ENCODE results near the gene YIF1A. TPM values are rescaled to one million over a fixed set of nuclear protein-coding genes. Genes with fewer than 3 reads are reported as not detected.

YIF1A gene
- total and polyA plus RNA-seq, 2 of the 4 experiments (the other 2 are of a cell fraction): 128 to 207 TPM

GRCh38 chr11:66287211-66287888 lies 1.6 kb downstream of the YIF1A start:
- intact Hi-C loops (cut with micrococcal nuclease): no loop called here
- CTCF ChIA-PET: no interaction called here

More at GRCh38 chr11:66287211-66287888, 1.6 kb downstream of the YIF1A start:
- H2AFZ ChIP-seq (replicated peaks; ENCODE audit: low read length, poor library complexity): peak overlapping the region; percentile 59
- BruUV-seq (replicated peaks): no TSS peak
- DNase-seq (no peak), ATAC-seq (ENCODE audit: low read depth) (no peak)
- H3K9ac ChIP-seq (ENCODE audit: low read depth, low read length): no peak overlapping the region
- peak overlapping the region in 1 of 2 experiments; percentile 90; a peak in 1 of 4 replicates for H4K8ac ChIP-seq (ENCODE audit: low read depth in 2 of 2, low read length in 2 of 2)
- peaks cover 14% of the 10 kb centered on the region for H3K27me3 ChIP-seq (ENCODE audit: control insufficient read depth, insufficient read depth, low read length)
- no peak overlapping the region for H3K56ac ChIP-seq (ENCODE audit: extremely low read depth, insufficient read depth, low read length)
- no peak overlapping the region for H2BK15ac ChIP-seq (ENCODE audit: low read depth, low read length)
- H2AK5ac ChIP-seq (ENCODE audit: low read depth, low read length): peak overlapping the region; percentile 90; the same call in 1 of the 2 replicates
- no peak overlapping the region for H3K18ac ChIP-seq (ENCODE audit: low read depth, low read length)
- peaks cover 15 to 40% of the 10 kb centered on the region in 2 experiments; a peak in 3 of 4 replicates for H3K79me1 ChIP-seq (ENCODE audit: low read depth in 1 of 2, low read length in 2 of 2)
- TF ChIP-seq MXI1 (IDR thresholded peaks at IDR 0.05; ENCODE audit: borderline replicate concordance, low read depth, low read length) (no peak), USF2 (IDR thresholded peaks at IDR 0.05; ENCODE audit: low read depth, low read length) (no peak), RAD21 (IDR thresholded peaks at IDR 0.05; ENCODE audit: low read length) (no peak), POLR2A (IDR thresholded peaks at IDR 0.05; ENCODE audit: low read depth, low read length) (no peak), RCOR1 (IDR thresholded peaks at IDR 0.05; ENCODE audit: insufficient replicate concordance, low read length) (no peak)
- H3K4me2 ChIP-seq (ENCODE audit: low read depth, low read length): peak overlapping the region; percentile 98
- WGBS, 2 experiments (ENCODE audit: extremely low coverage in 2 of 2, insufficient read length in 1 of 2): 96% methylated on average over 3 of the region's 10 CpGs; no CpG with 5 or more reads in 1 of the 2 experiments
- POLR2A ChIA-PET (ENCODE audit: unreplicated experiment): no interaction called here
- dilution Hi-C loops (cut with HindIII; ENCODE audit: low sequenced_read_pairs, unreplicated experiment) (no loop called here), in situ Hi-C loops (cut with MboI; ENCODE audit: low sequenced_read_pairs) (no loop called here)
- no peak overlapping the region for H2BK20ac ChIP-seq (ENCODE audit: low read depth, low read length)
- H3K4me3 ChIP-seq (ENCODE audit: insufficient read depth, low read depth, low read length): no peak overlapping the region
- peaks cover 16% of the 10 kb centered on the region; the same call in 1 of the 2 replicates for H3K36me3 ChIP-seq (ENCODE audit: control insufficient read depth, insufficient read depth, low read length)
- no peak overlapping the region for H2BK120ac ChIP-seq (ENCODE audit: low read depth, low read length)
- peak overlapping the region; percentile 96 for H2AK9ac ChIP-seq (replicated peaks; ENCODE audit: low read depth, low read length, poor library complexity)
- no peaks in the 10 kb centered on the region for H3K9me3 ChIP-seq (ENCODE audit: control insufficient read depth, insufficient read depth, low read length)
- no peak overlapping the region for H2BK5ac ChIP-seq (ENCODE audit: low read depth, low read length, poor library complexity, severe bottlenecking)
- H4K91ac ChIP-seq (ENCODE audit: insufficient read depth, low read depth, low read length): no peak overlapping the region
- no peak overlapping the region for H4K5ac ChIP-seq (ENCODE audit: low read depth, low read length)
- H4K20me1 ChIP-seq (ENCODE audit: insufficient read depth, low read length): peaks cover 24% of the 10 kb centered on the region
- H3K9me1 ChIP-seq (ENCODE audit: insufficient read depth, low read length): peaks cover 17% of the 10 kb centered on the region
- H3K4me1 ChIP-seq (ENCODE audit: control insufficient read depth, insufficient read depth, low read length): peaks cover 13% of the 10 kb centered on the region
- H3K27ac ChIP-seq (ENCODE audit: insufficient read depth, low read length): no peak overlapping the region
- peak overlapping the region; percentile 31; the same call in 1 of the 2 replicates for H3K23ac ChIP-seq (ENCODE audit: low read depth, low read length)
- H3K4ac ChIP-seq (ENCODE audit: low read depth, low read length): no peak overlapping the region
- no peak overlapping the region for H3K14ac ChIP-seq (replicated peaks; ENCODE audit: low read depth, low read length)
